ENCODE data around the gene ACSL3.

The ACSL3 gene

GRCh38 chr2:222827417-222827816, 33.4 kb upstream of the ACSL3 start:
- no peaks in the 10 kb centered on the region for H3K9me3 ChIP-seq (ENCODE audit: control extremely low read depth in 1 of 5, control insufficient read depth in 4 of 5, insufficient read depth in 2 of 5, low read depth in 1 of 5, low read length in 4 of 5)
- H3K27ac ChIP-seq (ENCODE audit: insufficient read depth in 1 of 2, low read depth in 1 of 2, low read length in 2 of 2, poor library complexity in 1 of 2, severe bottlenecking in 2 of 2), result no peak overlapping the region
- H3K4me3 ChIP-seq (ENCODE audit: control insufficient read depth in 1 of 7, extremely low read depth in 1 of 7, insufficient read depth in 4 of 7, low read depth in 2 of 7, low read length in 6 of 7), result no peak overlapping the region
- CTCF ChIA-PET, result interaction anchor here (0.7 to 1.3 kb wide), 2 partner anchors 14 to 121 kb away, joined by 3 to 4 read pairs; no protein-coding TSS in a partner anchor
- WGBS (ENCODE audit: insufficient coverage), result no CpG with 5 or more reads among the region's 1 CpG
- peaks cover 0 to 2% (median 0%) of the 10 kb centered on the region in 5 experiments for H3K27me3 ChIP-seq (replicated peaks in 2 of 5; ENCODE audit: control insufficient read depth in 4 of 5, insufficient read depth in 5 of 5, low read length in 4 of 5)
- no peaks in the 10 kb centered on the region for H3K4me1 ChIP-seq (ENCODE audit: control extremely low read depth in 1 of 4, control insufficient read depth in 4 of 4, insufficient read depth in 4 of 4, low read length in 3 of 4)
- H3K36me3 ChIP-seq (ENCODE audit: control insufficient read depth in 4 of 4, insufficient read depth in 4 of 4, low read length in 3 of 4), result no peaks in the 10 kb centered on the region
- no peak for DNase-seq
- POLR2A ChIA-PET, result no interaction called here

GRCh38 chr2:222828572-222828971, 32.3 kb upstream of the ACSL3 start:
- 93% methylated on average over 11 of the region's 11 CpGs for WGBS (ENCODE audit: insufficient coverage)
- ChIA-PET CTCF (no interaction called here), POLR2A (no interaction called here)
- no peak for DNase-seq
- Histone ChIP-seq H3K9me3 (ENCODE audit: control extremely low read depth in 1 of 5, control insufficient read depth in 4 of 5, insufficient read depth in 2 of 5, low read depth in 1 of 5, low read length in 4 of 5) (no peaks in the 10 kb centered on the region), H3K4me3 (ENCODE audit: control insufficient read depth in 1 of 7, extremely low read depth in 1 of 7, insufficient read depth in 4 of 7, low read depth in 2 of 7, low read length in 6 of 7) (no peak overlapping the region), H3K36me3 (ENCODE audit: control insufficient read depth in 4 of 4, insufficient read depth in 4 of 4, low read length in 3 of 4) (no peaks in the 10 kb centered on the region), H3K4me1 (ENCODE audit: control extremely low read depth in 1 of 4, control insufficient read depth in 4 of 4, insufficient read depth in 4 of 4, low read length in 3 of 4) (no peaks in the 10 kb centered on the region), H3K27ac (ENCODE audit: insufficient read depth in 1 of 2, low read depth in 1 of 2, low read length in 2 of 2, poor library complexity in 1 of 2, severe bottlenecking in 2 of 2) (no peak overlapping the region), H3K27me3 (replicated peaks in 2 of 5; ENCODE audit: control insufficient read depth in 4 of 5, insufficient read depth in 5 of 5, low read length in 4 of 5) (peaks cover 0 to 2% (median 0%) of the 10 kb centered on the region in 5 experiments)

- Histone ChIP-seq H3K27ac (ENCODE audit: insufficient read depth in 1 of 2, low read depth in 1 of 2, low read length in 2 of 2, poor library complexity in 1 of 2, severe bottlenecking in 2 of 2) (no peak overlapping the region), H3K9me3 (ENCODE audit: control extremely low read depth in 1 of 5, control insufficient read depth in 4 of 5, insufficient read depth in 2 of 5, low read depth in 1 of 5, low read length in 4 of 5) (no peaks in the 10 kb centered on the region), H3K27me3 (replicated peaks in 2 of 5; ENCODE audit: control insufficient read depth in 4 of 5, insufficient read depth in 5 of 5, low read length in 4 of 5) (peaks cover 0 to 2% (median 0%) of the 10 kb centered on the region in 5 experiments), H3K36me3 (ENCODE audit: control insufficient read depth in 4 of 4, insufficient read depth in 4 of 4, low read length in 3 of 4) (no peaks in the 10 kb centered on the region), H3K4me1 (ENCODE audit: control extremely low read depth in 1 of 4, control insufficient read depth in 4 of 4, insufficient read depth in 4 of 4, low read length in 3 of 4) (no peaks in the 10 kb centered on the region), H3K4me3 (ENCODE audit: control insufficient read depth in 1 of 7, extremely low read depth in 1 of 7, insufficient read depth in 4 of 7, low read depth in 2 of 7, low read length in 6 of 7) (no peak overlapping the region)
- POLR2A ChIA-PET, result no interaction called here
- CTCF ChIA-PET, result interaction anchor here (0.8 to 1.3 kb wide), 2 partner anchors 73 to 113 kb away, joined by 3 read pairs; no protein-coding TSS in a partner anchor
- no peak for DNase-seq
- 83% methylated on average over 2 of the region's 3 CpGs for WGBS (ENCODE audit: insufficient coverage)
Measured at GRCh38 chr2:222830164-222830563, 30.7 kb upstream of the ACSL3 start.

GRCh38 chr2:222833410-222833809, 27.4 kb upstream of the ACSL3 start:
- DNase-seq, result no peak
- no CpG with 5 or more reads among the region's 2 CpGs for WGBS (ENCODE audit: insufficient coverage)
- Histone ChIP-seq H3K27ac (ENCODE audit: insufficient read depth in 1 of 2, low read depth in 1 of 2, low read length in 2 of 2, poor library complexity in 1 of 2, severe bottlenecking in 2 of 2) (no peak overlapping the region), H3K4me1 (ENCODE audit: control extremely low read depth in 1 of 4, control insufficient read depth in 4 of 4, insufficient read depth in 4 of 4, low read length in 3 of 4) (no peaks in the 10 kb centered on the region), H3K4me3 (ENCODE audit: control insufficient read depth in 1 of 7, extremely low read depth in 1 of 7, insufficient read depth in 4 of 7, low read depth in 2 of 7, low read length in 6 of 7) (no peak overlapping the region), H3K9me3 (ENCODE audit: control extremely low read depth in 1 of 5, control insufficient read depth in 4 of 5, insufficient read depth in 2 of 5, low read depth in 1 of 5, low read length in 4 of 5) (no peaks in the 10 kb centered on the region), H3K36me3 (ENCODE audit: control insufficient read depth in 4 of 4, insufficient read depth in 4 of 4, low read length in 3 of 4) (no peaks in the 10 kb centered on the region), H3K27me3 (replicated peaks in 2 of 5; ENCODE audit: control insufficient read depth in 4 of 5, insufficient read depth in 5 of 5, low read length in 4 of 5) (no peaks in the 10 kb centered on the region)
- POLR2A ChIA-PET, result no interaction called here
- CTCF ChIA-PET, result no interaction called here

- WGBS (ENCODE audit: insufficient coverage), result 75% methylated on average over 6 of the region's 8 CpGs
- Histone ChIP-seq H3K36me3 (ENCODE audit: control insufficient read depth in 4 of 4, insufficient read depth in 4 of 4, low read length in 3 of 4) (no peaks in the 10 kb centered on the region), H3K9me3 (ENCODE audit: control extremely low read depth in 1 of 5, control insufficient read depth in 4 of 5, insufficient read depth in 2 of 5, low read depth in 1 of 5, low read length in 4 of 5) (no peaks in the 10 kb centered on the region), H3K4me3 (ENCODE audit: control insufficient read depth in 1 of 7, extremely low read depth in 1 of 7, insufficient read depth in 4 of 7, low read depth in 2 of 7, low read length in 6 of 7) (no peak overlapping the region), H3K4me1 (ENCODE audit: control extremely low read depth in 1 of 4, control insufficient read depth in 4 of 4, insufficient read depth in 4 of 4, low read length in 3 of 4) (no peaks in the 10 kb centered on the region), H3K27ac (ENCODE audit: insufficient read depth in 1 of 2, low read depth in 1 of 2, low read length in 2 of 2, poor library complexity in 1 of 2, severe bottlenecking in 2 of 2) (no peak overlapping the region), H3K27me3 (replicated peaks in 2 of 5; ENCODE audit: control insufficient read depth in 4 of 5, insufficient read depth in 5 of 5, low read length in 4 of 5) (no peaks in the 10 kb centered on the region)
- CTCF ChIA-PET, result no interaction called here
- no peak for DNase-seq
- POLR2A ChIA-PET, result interaction anchor here (0.6 kb wide), 1 partner anchor 282 kb away, joined by 3 read pairs; no protein-coding TSS in a partner anchor
Measured at GRCh38 chr2:222835143-222835822, 25.6 kb upstream of the ACSL3 start.

- no peaks in the 10 kb centered on the region for H3K4me1 ChIP-seq (ENCODE audit: control extremely low read depth in 1 of 4, control insufficient read depth in 4 of 4, insufficient read depth in 4 of 4, low read length in 3 of 4)
- ChIA-PET POLR2A (interaction anchor here (0.6 kb wide), 1 partner anchor 282 kb away, joined by 3 read pairs; no protein-coding TSS in a partner anchor), CTCF (interaction anchor here (1.1 kb wide), 1 partner anchor 11 kb away, joined by 3 read pairs; no protein-coding TSS in a partner anchor)
- no peaks in the 10 kb centered on the region for H3K9me3 ChIP-seq (ENCODE audit: control extremely low read depth in 1 of 5, control insufficient read depth in 4 of 5, insufficient read depth in 2 of 5, low read depth in 1 of 5, low read length in 4 of 5)
- H3K27me3 ChIP-seq (replicated peaks in 2 of 5; ENCODE audit: control insufficient read depth in 4 of 5, insufficient read depth in 5 of 5, low read length in 4 of 5), result no peaks in the 10 kb centered on the region
- no peaks in the 10 kb centered on the region for H3K36me3 ChIP-seq (ENCODE audit: control insufficient read depth in 4 of 4, insufficient read depth in 4 of 4, low read length in 3 of 4)
- H3K4me3 ChIP-seq (ENCODE audit: control insufficient read depth in 1 of 7, extremely low read depth in 1 of 7, insufficient read depth in 4 of 7, low read depth in 2 of 7, low read length in 6 of 7), result no peak overlapping the region
- DNase-seq, result no peak
- WGBS (ENCODE audit: insufficient coverage), result 90% methylated on average over 2 of the region's 5 CpGs
- no peak overlapping the region for H3K27ac ChIP-seq (ENCODE audit: insufficient read depth in 1 of 2, low read depth in 1 of 2, low read length in 2 of 2, poor library complexity in 1 of 2, severe bottlenecking in 2 of 2)
Measured at GRCh38 chr2:222835823-222836151, 25.0 kb upstream of the ACSL3 start.

GRCh38 chr2:222837643-222838056, 23.2 kb upstream of the ACSL3 start:
- H3K9me3 ChIP-seq (ENCODE audit: control extremely low read depth in 1 of 5, control insufficient read depth in 4 of 5, insufficient read depth in 2 of 5, low read depth in 1 of 5, low read length in 4 of 5), result no peaks in the 10 kb centered on the region
- H3K36me3 ChIP-seq (ENCODE audit: control insufficient read depth in 4 of 4, insufficient read depth in 4 of 4, low read length in 3 of 4), result no peaks in the 10 kb centered on the region
- WGBS (ENCODE audit: insufficient coverage), result 94% methylated on average over 4 of the region's 4 CpGs
- no peak overlapping the region for H3K27ac ChIP-seq (ENCODE audit: insufficient read depth in 1 of 2, low read depth in 1 of 2, low read length in 2 of 2, poor library complexity in 1 of 2, severe bottlenecking in 2 of 2)
- no peak overlapping the region for H3K4me3 ChIP-seq (ENCODE audit: control insufficient read depth in 1 of 7, extremely low read depth in 1 of 7, insufficient read depth in 4 of 7, low read depth in 2 of 7, low read length in 6 of 7)
- POLR2A ChIA-PET, result no interaction called here
- no peaks in the 10 kb centered on the region for H3K27me3 ChIP-seq (replicated peaks in 2 of 5; ENCODE audit: control insufficient read depth in 4 of 5, insufficient read depth in 5 of 5, low read length in 4 of 5)
- CTCF ChIA-PET, result no interaction called here
- DNase-seq, result no peak
- peaks cover 0 to 7% (median 6%) of the 10 kb centered on the region in 4 experiments for H3K4me1 ChIP-seq (ENCODE audit: control extremely low read depth in 1 of 4, control insufficient read depth in 4 of 4, insufficient read depth in 4 of 4, low read length in 3 of 4)

All from common myeloid progenitor, CD34-positive (primary cell).